H54 (cell line): ENCODE results near the gene NCAPG2.

Source experiments
- DNase-seq: peaks from one replicate; pipeline ENCODE4 v3.0.0; 2011; ENCODE audit warnings: low spot score, mixed read lengths; ENCODE audit not compliant: insufficient read length
- FAIRE-seq: peaks from 3 replicates; lab custom pipeline; 2011; peaks lifted over from hg19 to GRCh38; lab: Jason Lieb, UNC
- POLR2A ChIP-seq: IDR thresholded peaks from 2 replicates; pipeline ENCODE4 v1.6.1; 2011; ENCODE audit warnings: low read depth, mild to moderate bottlenecking, low read length

Gene NCAPG2

GRCh38 chr7:158729646-158730382 is 25.2 kb upstream of the NCAPG2 start:
- TF ChIP-seq POLR2A = no peak
- FAIRE-seq (no peak), DNase-seq (no peak)

- FAIRE-seq = no peak
- DNase-seq = no peak
- TF ChIP-seq POLR2A = no peak
These were observed 24.5 kb upstream of the NCAPG2 start for GRCh38 chr7:158728911-158729645.

DNA sequence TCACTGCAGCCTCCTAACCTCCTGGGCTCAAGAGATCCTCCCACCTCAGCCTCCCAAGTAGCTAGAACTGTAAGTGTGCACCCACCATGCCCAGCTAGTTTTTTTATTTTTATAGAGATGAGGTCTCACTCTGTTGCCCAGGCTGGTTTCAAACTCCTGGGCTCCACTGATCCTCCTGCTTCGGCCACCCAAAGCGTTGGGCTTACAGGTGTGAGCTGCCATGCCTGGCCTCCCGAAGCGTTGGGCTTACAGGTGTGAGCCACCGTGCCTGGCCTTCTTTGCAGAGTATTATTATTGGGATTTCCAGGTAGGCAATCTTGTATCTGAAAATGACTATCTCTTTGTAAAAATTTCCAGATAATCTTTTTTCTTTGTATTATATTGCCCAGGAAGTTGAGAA is 23.1 kb upstream of the NCAPG2 start:
- FAIRE-seq (no peak), DNase-seq (no peak)
- no peak for TF ChIP-seq POLR2A

DNA sequence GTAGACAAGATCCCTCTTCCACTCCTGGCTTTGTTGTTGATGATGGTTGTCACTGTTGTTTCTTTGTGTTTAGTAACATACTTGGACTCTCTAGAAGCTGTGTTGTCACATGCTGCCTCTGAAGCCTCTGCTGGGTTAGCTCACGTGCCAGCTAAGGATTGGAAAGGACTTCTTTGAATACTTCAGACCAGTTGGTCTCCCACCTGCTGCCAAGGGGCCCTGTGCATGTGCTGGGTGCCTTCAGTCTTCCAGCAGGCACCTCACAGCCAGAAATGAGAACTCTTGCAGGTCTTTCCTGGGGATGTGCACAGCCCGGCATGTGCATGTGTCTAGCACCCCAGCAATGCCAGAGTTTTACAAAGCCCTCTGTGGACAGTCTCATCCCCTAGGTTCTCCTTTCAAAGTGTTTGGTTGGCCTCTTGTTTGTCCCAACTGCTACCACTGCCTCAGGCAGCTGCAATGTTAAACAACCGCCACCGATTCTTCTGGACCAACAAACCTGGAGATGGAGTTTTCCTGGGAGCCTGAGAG is 21.7 kb upstream of the NCAPG2 start:
- DNase-seq = no peak
- no peak for FAIRE-seq
- no peak for TF ChIP-seq POLR2A

DNA sequence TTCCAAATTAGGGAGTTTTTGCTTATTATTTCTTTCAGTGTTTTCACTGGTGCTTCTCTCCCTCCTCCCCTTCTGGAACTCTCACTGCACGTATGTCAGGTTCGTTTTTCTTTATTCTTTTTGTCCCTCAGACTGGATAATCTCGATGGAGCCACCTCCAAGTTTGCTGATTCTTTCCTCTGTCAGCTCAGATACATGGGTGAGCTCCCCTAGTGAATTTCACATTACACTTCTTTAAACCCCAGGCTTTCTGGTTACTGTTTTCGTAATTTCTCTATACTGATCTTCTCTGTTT is 20.8 kb upstream of the NCAPG2 start:
- no peak for FAIRE-seq
- no peak for TF ChIP-seq POLR2A
- DNase-seq = no peak

GRCh38 chr7:158724658-158725505 is 20.3 kb upstream of the NCAPG2 start:
- TF ChIP-seq POLR2A = no peak
- no peak for DNase-seq
- FAIRE-seq = no peak

DNA sequence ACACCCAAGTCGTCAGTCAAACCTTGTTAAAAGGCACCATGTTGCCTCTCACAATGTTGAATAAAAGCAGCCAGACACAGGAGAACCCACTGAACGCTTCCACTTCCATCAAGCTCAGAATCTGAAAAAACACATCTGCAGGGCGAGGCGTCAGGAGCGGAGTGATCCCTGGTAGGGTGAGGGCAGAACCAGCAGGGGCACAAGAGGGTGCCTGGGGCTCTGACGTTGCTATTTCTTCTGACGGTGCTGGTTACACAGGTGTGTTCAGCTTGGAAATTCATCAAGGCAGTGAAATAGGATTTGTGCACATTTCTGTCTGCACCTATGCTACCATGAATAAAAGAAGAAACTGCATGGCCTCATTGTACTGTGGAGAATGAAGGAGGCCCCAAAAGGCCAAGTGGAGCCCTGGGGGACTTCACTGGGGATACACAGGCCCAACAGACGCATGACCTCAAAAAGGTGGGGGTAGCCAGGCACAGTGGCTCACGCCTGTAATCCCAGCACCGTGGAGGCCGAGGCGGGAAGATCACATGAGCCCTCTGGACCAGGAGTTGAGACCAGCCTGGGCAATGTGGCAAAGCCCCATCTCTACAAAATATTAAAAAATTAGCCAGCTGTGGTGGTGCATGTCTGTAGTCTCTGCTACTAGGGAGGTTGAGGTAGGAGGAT is 19.2 kb upstream of the NCAPG2 start:
- no peak for TF ChIP-seq POLR2A
- FAIRE-seq (no peak), DNase-seq (no peak)

DNA sequence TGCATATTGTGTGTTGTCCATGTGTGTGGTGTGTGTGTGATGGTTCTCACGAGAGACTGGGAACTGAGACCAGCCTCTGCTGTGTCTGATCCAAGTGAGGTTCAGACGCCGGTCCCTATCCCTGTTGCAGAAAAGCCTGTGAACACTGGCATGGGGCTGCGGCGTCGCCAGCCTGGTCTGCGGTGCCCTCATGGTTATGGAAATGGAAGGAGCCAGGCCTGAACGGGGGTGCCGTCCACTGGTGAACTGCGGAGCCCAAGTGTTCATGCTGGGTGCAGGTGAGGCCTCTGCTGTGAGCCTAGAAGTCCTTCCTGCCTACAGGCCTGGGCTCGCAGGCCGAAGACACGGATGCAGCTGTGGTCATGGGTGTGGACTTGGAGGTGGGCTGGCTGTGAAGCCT is 18.7 kb upstream of the NCAPG2 start:
- no peak for FAIRE-seq
- DNase-seq = no peak
- TF ChIP-seq POLR2A = no peak

- DNase-seq (no peak), FAIRE-seq (no peak)
- TF ChIP-seq POLR2A = no peak
These were observed 18.1 kb upstream of the NCAPG2 start for GRCh38 chr7:158722574-158723237.

GRCh38 chr7:158720112-158720511 is 15.5 kb upstream of the NCAPG2 start:
- DNase-seq (no peak), FAIRE-seq (no peak)
- TF ChIP-seq POLR2A = no peak

GRCh38 chr7:158716802-158717201 is 12.2 kb upstream of the NCAPG2 start:
- no peak for TF ChIP-seq POLR2A
- DNase-seq = no peak
- no peak for FAIRE-seq

DNA sequence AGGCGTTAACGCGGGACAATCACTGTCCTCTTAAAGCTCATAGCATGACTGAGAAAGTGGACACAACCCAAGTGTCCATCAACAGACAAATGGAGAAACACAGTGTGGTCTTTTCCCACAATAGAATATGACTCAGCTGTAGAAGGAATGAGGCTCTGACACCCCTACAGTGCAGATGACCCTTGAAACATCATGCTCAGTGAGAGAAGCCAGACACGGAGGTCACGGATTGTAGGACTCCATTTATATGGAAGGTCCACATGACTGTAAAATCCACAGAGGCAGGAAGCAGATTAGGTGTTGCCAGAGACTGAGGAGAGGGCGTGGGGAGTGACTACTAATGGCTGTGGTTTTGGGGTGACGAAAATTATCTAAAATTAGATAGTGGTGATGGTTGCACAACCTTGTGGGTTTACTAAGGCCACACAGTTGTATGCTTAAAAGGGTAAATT is 6.1 kb upstream of the NCAPG2 start:
- FAIRE-seq = no peak
- no peak for TF ChIP-seq POLR2A
- peak; percentile 9 for DNase-seq

GRCh38 chr7:158707610-158708009 is 3.0 kb upstream of the NCAPG2 start:
- DNase-seq (no peak), FAIRE-seq (no peak)
- TF ChIP-seq POLR2A = no peak
